Neural progenitor cell (in vitro differentiated cells): ENCODE measurements around the gene RILPL1. TPM values are rescaled to one million over a fixed set of nuclear protein-coding genes. Genes with fewer than 3 reads are reported as not detected.
A peak's percentile ranks its signal among the peaks of the same experiment; 100 is the strongest.
"Not testable (repeated sequence)": the region's sequence is repeated elsewhere in the genome, so short reads cannot be mapped to it uniquely, and the experiment has no call there.

ENCODE experiments used
- DNase-seq: peaks from one replicate; pipeline ENCODE4 v3.0.0-alpha.2; 2016; ENCODE audit warnings: low spot score
- H2AFZ ChIP-seq: fragments of 200-600 bp; sonication (generic); replicated peaks from 2 replicates; pipeline ENCODE4 v1.6.1; 2016; ENCODE audit warnings: antibody characterized with exemption
- H3F3A ChIP-seq: fragments of 200-600 bp; sonication (generic); 2 replicates; pipeline ENCODE4 v1.6.1; 2016; ENCODE audit warnings: antibody characterized with exemption, low read depth
- H3K27ac ChIP-seq: fragments of 200-600 bp; sonication (generic); 2 replicates; pipeline ENCODE4 v1.5.1; 2016; ENCODE audit warnings: mild to moderate bottlenecking
- H3K27me3 ChIP-seq: fragments of 200-600 bp; sonication (generic); 2 replicates; pipeline ENCODE4 v1.6.1; 2016; ENCODE audit warnings: mild to moderate bottlenecking, moderate library complexity
- H3K36me3 ChIP-seq: fragments of 200-600 bp; sonication (generic); 2 replicates; pipeline ENCODE4 v1.5.1; 2016
- H3K4me1 ChIP-seq: fragments of 200-600 bp; sonication (generic); 2 replicates; pipeline ENCODE4 v1.6.1; 2016; ENCODE audit warnings: mixed run types
- H3K4me2 ChIP-seq: fragments of 200-600 bp; sonication (generic); 2 replicates; pipeline ENCODE4 v1.6.1; 2016
- H3K4me3 ChIP-seq: fragments of 200-600 bp; sonication (generic); 2 replicates; pipeline ENCODE4 v1.5.1; 2016
- H3K79me2 ChIP-seq: fragments of 200-600 bp; sonication (generic); 2 replicates; pipeline ENCODE4 v1.6.1; 2016; ENCODE audit warnings: low read depth
- H3K9ac ChIP-seq: fragments of 200-600 bp; sonication (generic); 2 replicates; pipeline ENCODE4 v1.6.1; 2016
- H3K9me3 ChIP-seq: fragments of 200-600 bp; sonication (generic); 2 replicates; pipeline ENCODE4 v1.5.1; 2016; ENCODE audit warnings: low read depth
- H4K20me1 ChIP-seq: fragments of 200-600 bp; sonication (generic); 2 replicates; pipeline ENCODE4 v1.6.1; 2016; ENCODE audit warnings: low read depth
- H3K27ac Mint-ChIP-seq: 3 replicates; pipeline ENCODE4 v1.8.0; 2021; ENCODE audit warnings: mixed read lengths
- H3K27me3 Mint-ChIP-seq: 2 replicates; pipeline ENCODE4 v1.8.0; 2022; ENCODE audit warnings: low read depth, mild to moderate bottlenecking, inconsistent platforms, moderate library complexity, mixed read lengths; ENCODE audit not compliant: insufficient read depth
- H3K36me3 Mint-ChIP-seq: 3 replicates; pipeline ENCODE4 v1.8.0; 2021; ENCODE audit warnings: mixed read lengths
- H3K4me1 Mint-ChIP-seq: 3 replicates; pipeline ENCODE4 v1.8.0; 2021; ENCODE audit warnings: mixed read lengths
- H3K4me3 Mint-ChIP-seq: 3 replicates; pipeline ENCODE4 v1.8.0; 2021; ENCODE audit warnings: mild to moderate bottlenecking, moderate library complexity, mixed read lengths
- H3K9me3 Mint-ChIP-seq: 3 replicates; pipeline ENCODE4 v1.8.0; 2020; ENCODE audit warnings: mixed read lengths
- CTCF ChIP-seq: fragments of 200-600 bp; sonication (generic); IDR thresholded peaks from 2 replicates; pipeline ENCODE4 v1.5.1; 2017; ENCODE audit warnings: antibody characterized with exemption, mild to moderate bottlenecking
- EZH2 ChIP-seq: fragments of 200-600 bp; sonication (generic); IDR thresholded peaks from 2 replicates; pipeline ENCODE4 v1.6.1; 2017; ENCODE audit warnings: antibody characterized with exemption, mild to moderate bottlenecking, moderate library complexity
- EZH2phosphoT487 ChIP-seq: fragments of 200-600 bp; sonication (generic); IDR thresholded peaks from 2 replicates; pipeline ENCODE4 v1.6.1; 2017; ENCODE audit warnings: antibody characterized with exemption
- total RNA-seq: library from RNA; depleted of rRNA; stranded (reverse); fragments of >200 nt; gene quantifications from 2 replicates; pipeline ENCODE4 v1.2.3, GENCODE V29; 2015; ENCODE audit warnings: low replicate concordance

RILPL1 gene
- total RNA-seq, 1 donor from 2014 or later = 13.8 TPM

GRCh38 chr12:123571343-123571813, 37.9 kb upstream of the RILPL1 start:
- peak overlapping the region; percentile 73 for H3K27ac Mint-ChIP-seq
- DNase-seq = peak; percentile 34
- Histone ChIP-seq H4K20me1 (no peaks in the 10 kb centered on the region), H3K9me3 (no peaks in the 10 kb centered on the region), H3K4me1 (no peaks in the 10 kb centered on the region), H3F3A (no peaks in the 10 kb centered on the region), H3K4me3 (no peak overlapping the region), H3K9ac (no peak overlapping the region), H3K36me3 (no peaks in the 10 kb centered on the region), H3K79me2 (no peaks in the 10 kb centered on the region), H3K27me3 (no peaks in the 10 kb centered on the region), H2AFZ (peak overlapping the region; percentile 93), H3K27ac (no peak overlapping the region), H3K4me2 (peak overlapping the region; percentile 19)
- H3K4me3 Mint-ChIP-seq = no peak overlapping the region
- H3K27me3 Mint-ChIP-seq = peaks cover 8% of the 10 kb centered on the region
- TF ChIP-seq EZH2 = no peak
- TF ChIP-seq CTCF = no peak
- TF ChIP-seq EZH2phosphoT487 = no peak
- no peaks in the 10 kb centered on the region for H3K9me3 Mint-ChIP-seq
- H3K4me1 Mint-ChIP-seq = peaks cover 17% of the 10 kb centered on the region
- no peaks in the 10 kb centered on the region for H3K36me3 Mint-ChIP-seq

DNA sequence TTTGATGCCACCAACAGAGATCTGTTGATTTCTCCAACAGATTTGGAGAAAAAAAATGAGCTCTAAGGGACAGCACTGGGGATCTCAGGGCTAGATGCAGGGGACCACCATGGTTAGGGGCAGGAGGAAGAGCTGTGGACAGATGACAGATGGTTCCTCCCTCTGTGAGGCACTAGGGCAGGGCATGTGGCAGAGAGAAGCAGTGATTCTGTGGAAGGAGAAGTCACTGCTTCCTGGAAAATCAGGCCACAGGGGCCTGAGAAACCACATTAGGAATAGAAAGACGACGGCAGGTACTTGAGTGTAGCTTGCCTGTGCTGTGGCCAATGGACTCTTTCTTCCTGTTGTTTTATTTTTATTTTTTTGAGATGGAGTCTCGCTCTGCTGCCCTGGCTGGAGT, 25.9 kb upstream of the RILPL1 start:
- no peak for TF ChIP-seq EZH2phosphoT487
- H3K9me3 Mint-ChIP-seq = no peaks in the 10 kb centered on the region

DNA sequence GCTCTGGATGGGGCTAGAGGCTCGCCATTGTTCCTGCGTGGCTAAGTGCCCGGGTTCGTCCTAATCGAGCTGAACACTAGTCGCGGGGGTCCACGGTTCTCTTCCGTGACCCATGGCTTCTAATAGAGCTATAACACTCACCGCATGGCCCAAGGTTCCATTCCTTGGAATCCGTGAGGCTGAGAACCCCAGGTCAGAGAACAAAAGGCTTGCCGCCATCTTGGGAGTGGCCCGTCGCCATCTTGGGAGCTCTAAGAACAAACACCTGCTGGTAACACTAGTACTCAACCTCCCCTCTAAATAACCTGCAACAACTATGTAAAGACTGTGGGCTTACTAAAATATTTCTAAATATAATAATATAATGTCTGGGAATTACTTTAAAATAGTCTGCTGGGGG, 25.0 kb upstream of the RILPL1 start:
- not testable (repeated sequence) for H3K27me3 ChIP-seq, H3F3A ChIP-seq, H3K9me3 ChIP-seq, H3K27ac Mint-ChIP-seq, H3K4me1 Mint-ChIP-seq, H3K4me3 ChIP-seq, H3K4me3 Mint-ChIP-seq, H3K36me3 Mint-ChIP-seq, H3K9ac ChIP-seq, H4K20me1 ChIP-seq, H3K4me2 ChIP-seq, DNase-seq, H3K9me3 Mint-ChIP-seq, H3K36me3 ChIP-seq, H3K79me2 ChIP-seq, H2AFZ ChIP-seq, H3K27me3 Mint-ChIP-seq, H3K27ac ChIP-seq
- peaks cover 12% of the 10 kb centered on the region for H3K4me1 ChIP-seq

More for the DNA sequence above, 25.9 kb upstream of the RILPL1 start:
- H3K4me1 Mint-ChIP-seq = no peaks in the 10 kb centered on the region
- no peaks in the 10 kb centered on the region for H3F3A ChIP-seq
- no peaks in the 10 kb centered on the region for H3K9me3 ChIP-seq
- no peaks in the 10 kb centered on the region for H4K20me1 ChIP-seq
- peak overlapping the region; percentile 58 for H3K27ac Mint-ChIP-seq
- peaks cover 2% of the 10 kb centered on the region for H3K4me1 ChIP-seq
- DNase-seq = no peak
- no peaks in the 10 kb centered on the region for H3K36me3 ChIP-seq
- no peaks in the 10 kb centered on the region for H3K36me3 Mint-ChIP-seq
- no peak overlapping the region for H2AFZ ChIP-seq
- H3K9ac ChIP-seq = no peak overlapping the region
- H3K27me3 Mint-ChIP-seq = peaks cover 6% of the 10 kb centered on the region
- H3K4me3 Mint-ChIP-seq = no peak overlapping the region
- H3K79me2 ChIP-seq = no peaks in the 10 kb centered on the region
- no peaks in the 10 kb centered on the region for H3K27me3 ChIP-seq
- no peak overlapping the region for H3K27ac ChIP-seq
- no peak overlapping the region for H3K4me3 ChIP-seq
- no peak overlapping the region for H3K4me2 ChIP-seq

GRCh38 chr12:123554843-123555242, 21.3 kb upstream of the RILPL1 start:
- H3F3A ChIP-seq, H3K27ac Mint-ChIP-seq, H3K27ac ChIP-seq, H3K27me3 Mint-ChIP-seq, H3K9ac ChIP-seq, H2AFZ ChIP-seq, H3K79me2 ChIP-seq, H3K36me3 ChIP-seq, H3K4me3 ChIP-seq, H3K9me3 Mint-ChIP-seq, H3K4me3 Mint-ChIP-seq, DNase-seq, H3K4me1 Mint-ChIP-seq, H3K9me3 ChIP-seq, H3K36me3 Mint-ChIP-seq, H3K27me3 ChIP-seq, H4K20me1 ChIP-seq, H3K4me2 ChIP-seq: not testable (repeated sequence)
- H3K4me1 ChIP-seq = peaks cover 14% of the 10 kb centered on the region

DNA sequence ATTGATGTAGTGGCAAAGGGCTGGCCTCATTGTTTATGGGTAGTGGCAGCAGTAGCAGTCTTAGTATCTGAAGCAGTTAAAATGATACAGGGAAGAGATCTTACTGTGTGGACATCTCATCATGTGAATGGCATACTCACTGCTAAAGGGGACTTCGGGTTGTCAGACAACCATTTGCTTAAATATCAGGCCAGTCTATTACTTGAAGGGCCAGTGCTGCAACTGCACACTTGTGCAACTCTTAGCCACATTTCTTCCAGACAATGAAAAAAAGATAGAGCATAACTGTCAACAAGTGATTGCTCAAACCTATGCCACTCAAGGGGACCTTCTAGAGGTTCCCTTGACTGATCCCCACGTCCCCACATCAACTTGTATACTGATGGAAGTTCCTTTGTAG, 20.6 kb upstream of the RILPL1 start:
- not testable (repeated sequence) for H3K4me2 ChIP-seq, DNase-seq, H3K9me3 ChIP-seq, H3K4me3 ChIP-seq, H3K27me3 ChIP-seq, H3F3A ChIP-seq, H2AFZ ChIP-seq, H3K27me3 Mint-ChIP-seq, H3K36me3 Mint-ChIP-seq, H4K20me1 ChIP-seq, H3K36me3 ChIP-seq, H3K4me3 Mint-ChIP-seq, H3K9ac ChIP-seq, H3K4me1 Mint-ChIP-seq, H3K27ac Mint-ChIP-seq, H3K79me2 ChIP-seq, H3K9me3 Mint-ChIP-seq, H3K27ac ChIP-seq
- peaks cover 14% of the 10 kb centered on the region for H3K4me1 ChIP-seq
